GM19043 (cell line): ENCODE data around the gene EPN2.

Experiments
- ATAC-seq: cut with Tn5 transposase; IDR thresholded peaks from one replicate; pipeline ENCODE4 v1.9.1; 2021; ENCODE audit warnings: low read depth; ENCODE audit not compliant: unreplicated experiment

The EPN2 gene

GRCh38 chr17:19238167-19238505 is 970 bp downstream of the EPN2 start:
- no peak for ATAC-seq

DNA sequence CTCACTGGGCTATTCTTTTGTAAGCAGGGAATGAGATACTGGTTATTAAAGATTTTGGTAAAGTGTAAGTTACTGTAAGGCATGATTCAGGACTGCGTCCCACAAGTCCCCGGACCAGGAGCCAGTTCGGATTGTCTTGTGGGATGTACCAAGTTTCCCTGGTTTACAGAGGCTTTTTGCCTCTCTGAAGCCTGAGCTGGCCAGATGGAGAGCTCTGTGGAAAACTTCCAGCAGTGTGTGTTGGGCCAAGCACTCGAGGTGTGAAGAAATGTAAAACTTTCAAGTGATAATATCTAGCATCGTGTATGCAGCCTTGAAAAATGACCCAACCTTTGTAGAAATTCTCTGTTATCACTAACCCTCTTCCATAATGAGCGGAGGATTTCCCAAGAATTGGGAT is 2.4 kb downstream of the EPN2 start:
- ATAC-seq, result no peak

GRCh38 chr17:19242323-19242722 is 5.2 kb downstream of the EPN2 start:
- ATAC-seq, result no peak

GRCh38 chr17:19242926-19243325 is 5.8 kb downstream of the EPN2 start:
- ATAC-seq, result no peak

GRCh38 chr17:19243838-19244237 is 6.7 kb downstream of the EPN2 start:
- no peak for ATAC-seq

- no peak for ATAC-seq
Observed at GRCh38 chr17:19244357-19244756, 7.2 kb downstream of the EPN2 start.

DNA sequence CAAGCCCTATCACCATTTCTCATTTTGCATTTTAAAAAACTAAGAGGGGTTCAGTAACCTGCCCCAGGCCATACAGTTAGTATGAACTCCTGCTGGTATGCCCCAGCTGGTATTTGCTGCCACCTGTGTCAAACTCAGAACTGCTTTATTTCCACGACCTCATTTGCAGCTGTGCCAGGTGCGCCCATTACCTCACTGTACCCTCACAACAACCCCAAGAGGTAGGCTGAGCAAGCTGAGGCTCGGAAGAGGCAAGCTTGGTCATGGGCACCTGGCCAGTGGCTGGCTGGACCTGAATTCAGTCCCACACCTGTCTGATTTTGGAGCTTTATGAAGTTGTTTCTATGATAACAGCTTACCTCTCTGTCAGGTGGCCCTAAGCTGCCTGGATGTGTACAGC is 7.6 kb downstream of the EPN2 start:
- no peak for ATAC-seq

GRCh38 chr17:19247473-19247872 is 10.3 kb downstream of the EPN2 start:
- no peak for ATAC-seq

DNA sequence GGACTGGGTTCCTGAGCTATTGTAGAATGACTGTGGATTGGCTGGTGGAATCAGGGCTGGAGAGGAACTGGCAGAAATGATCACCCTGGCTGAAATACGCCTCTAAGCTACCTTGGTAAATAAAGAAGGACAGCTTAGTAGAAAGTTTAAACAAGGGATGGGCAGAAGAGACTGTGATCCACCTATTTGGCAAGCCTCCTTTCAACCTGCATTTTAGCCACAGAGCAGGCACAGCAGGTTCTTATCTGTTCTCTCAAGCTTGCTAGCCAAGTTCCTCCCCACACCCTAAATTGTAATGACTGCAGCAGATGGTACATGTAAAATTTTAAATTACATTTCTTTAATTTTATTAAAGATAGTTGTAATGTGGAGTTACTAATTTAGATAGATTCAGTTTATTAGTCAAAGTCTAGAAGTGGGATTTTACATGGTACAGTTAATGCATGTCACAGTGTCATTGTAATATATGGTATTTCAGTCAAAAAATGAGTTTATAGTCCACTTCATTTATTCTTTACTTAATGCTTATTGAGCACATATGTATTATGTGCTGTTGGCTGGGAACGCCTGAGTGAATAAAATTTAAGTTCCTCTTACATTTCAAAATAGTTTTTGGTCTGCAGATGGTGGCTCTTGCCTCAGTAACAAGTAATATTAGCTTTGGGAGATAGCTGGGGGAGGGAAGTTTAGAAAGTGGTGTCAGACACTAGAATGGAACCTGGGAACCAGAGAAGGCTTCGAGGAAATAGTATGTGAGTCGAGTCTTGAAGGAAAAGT is 11.2 kb downstream of the EPN2 start:
- ATAC-seq, result no peak

DNA sequence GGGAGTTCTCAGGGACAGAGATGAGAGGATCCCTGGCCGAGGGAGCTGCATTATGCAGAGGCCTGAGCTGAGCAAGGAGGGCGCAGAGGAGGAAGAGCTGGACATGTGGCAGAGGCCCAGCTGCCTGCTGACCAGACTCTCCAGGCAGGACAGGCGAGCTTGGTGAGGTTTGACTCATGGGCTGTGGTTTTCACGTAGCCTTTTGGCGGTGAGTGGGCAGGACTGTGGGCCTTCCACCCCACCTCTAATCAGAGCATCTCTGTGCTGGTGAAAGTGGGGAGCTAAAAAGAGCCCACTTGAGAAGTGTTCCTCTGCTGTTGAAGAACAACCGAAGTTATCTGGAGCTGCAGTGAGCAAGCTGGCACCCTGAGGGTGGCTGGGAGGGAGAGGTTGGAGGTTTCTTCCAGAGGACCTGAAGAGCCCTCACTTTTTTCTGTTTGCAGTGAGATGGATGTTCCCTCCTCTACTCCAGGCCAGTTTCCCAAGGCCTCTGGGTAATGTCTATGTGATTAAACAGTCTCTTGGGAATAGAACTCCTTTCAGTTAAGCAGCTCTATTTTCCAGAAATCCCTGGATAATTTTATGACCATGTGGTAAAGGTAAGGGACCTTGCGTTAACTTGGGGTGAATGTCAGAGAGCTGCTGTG is 11.9 kb downstream of the EPN2 start:
- no peak for ATAC-seq

- no peak for ATAC-seq
Observed at GRCh38 chr17:19249681-19250080, 12.5 kb downstream of the EPN2 start.

DNA sequence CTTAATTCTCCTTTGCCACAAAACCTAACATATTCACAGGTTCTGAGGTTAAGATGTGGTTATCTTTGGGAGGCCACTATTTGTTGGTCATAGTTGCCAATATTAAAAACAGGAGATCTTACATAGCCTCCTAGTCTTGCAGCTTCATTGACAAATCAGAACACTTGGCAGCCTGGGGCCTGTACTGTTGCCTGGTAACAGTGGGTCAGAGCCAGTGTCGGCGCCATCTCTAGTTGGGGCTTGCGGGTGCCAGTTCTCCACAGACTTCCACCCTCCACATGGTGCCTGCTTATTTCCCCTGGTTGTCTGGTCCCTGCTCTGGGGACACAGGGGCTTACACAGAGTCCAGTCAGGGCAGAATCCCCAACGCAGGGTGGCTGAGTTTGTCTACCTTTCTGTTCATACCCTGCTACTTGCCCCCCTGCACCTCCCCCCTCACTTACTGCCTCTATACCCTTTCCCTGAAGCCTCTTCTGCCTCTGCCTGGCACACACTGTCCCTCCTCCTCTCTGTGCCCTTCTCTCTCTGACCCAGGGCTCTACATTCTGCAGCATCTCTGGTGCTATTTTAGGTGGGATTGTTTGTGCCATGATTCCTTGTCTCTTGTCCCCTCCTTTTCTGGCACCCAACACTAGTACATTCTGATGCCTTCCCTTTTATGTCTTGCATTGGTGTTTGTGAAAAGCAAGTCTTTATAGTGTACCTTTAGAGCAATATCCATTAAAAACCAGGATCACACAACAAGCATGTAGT is 13.4 kb downstream of the EPN2 start:
- no peak for ATAC-seq

DNA sequence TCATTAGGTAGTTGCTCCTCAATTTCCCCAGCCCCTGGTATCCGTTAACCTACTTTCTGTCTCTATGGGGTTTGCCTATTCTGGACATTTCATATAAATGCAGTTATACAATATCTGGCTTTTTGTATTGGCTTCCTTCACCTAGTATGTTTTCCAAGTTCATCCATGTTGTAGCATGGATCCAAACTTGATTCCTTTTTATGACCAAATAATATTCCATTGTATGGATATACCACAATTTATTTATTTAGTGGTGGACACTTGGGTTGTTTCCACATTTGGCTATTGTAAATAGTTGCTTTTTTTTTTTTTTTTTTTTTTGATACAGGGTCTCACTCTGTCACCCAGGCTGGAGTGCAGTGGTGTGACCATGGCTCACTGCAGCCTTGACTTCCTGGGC is 15.9 kb downstream of the EPN2 start:
- ATAC-seq, result no peak

- ATAC-seq, result no peak
Observed at GRCh38 chr17:19254651-19255050, 17.5 kb downstream of the EPN2 start.

GRCh38 chr17:19255279-19255678 is 18.1 kb downstream of the EPN2 start:
- ATAC-seq, result no peak

GRCh38 chr17:19258371-19258770 is 21.2 kb downstream of the EPN2 start:
- no peak for ATAC-seq

GRCh38 chr17:19260958-19261357 is 23.8 kb downstream of the EPN2 start:
- ATAC-seq, result no peak

DNA sequence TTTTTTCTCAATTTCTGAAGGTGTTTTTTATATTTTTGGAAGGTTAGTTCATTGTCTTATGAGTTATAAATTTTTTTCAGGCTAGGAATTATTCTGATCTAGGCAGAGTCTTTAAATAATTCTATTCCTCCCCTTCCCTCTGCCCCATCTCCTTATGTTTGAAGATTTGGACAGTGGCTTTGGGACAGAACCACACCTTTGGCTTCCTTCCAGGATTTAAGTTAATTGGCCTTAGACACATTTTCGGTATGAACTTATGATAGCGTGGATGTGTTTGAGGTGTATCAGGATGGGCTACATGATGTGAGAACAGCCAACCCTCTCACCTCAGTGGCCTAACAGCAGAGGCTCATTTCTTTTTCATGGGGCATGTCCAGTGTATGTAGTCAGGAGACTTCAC is 24.3 kb downstream of the EPN2 start:
- no peak for ATAC-seq

- ATAC-seq, result no peak
Observed at GRCh38 chr17:19262650-19263631, 25.8 kb downstream of the EPN2 start.

- ATAC-seq, result no peak
Observed at GRCh38 chr17:19263641-19264051, 26.5 kb downstream of the EPN2 start.

DNA sequence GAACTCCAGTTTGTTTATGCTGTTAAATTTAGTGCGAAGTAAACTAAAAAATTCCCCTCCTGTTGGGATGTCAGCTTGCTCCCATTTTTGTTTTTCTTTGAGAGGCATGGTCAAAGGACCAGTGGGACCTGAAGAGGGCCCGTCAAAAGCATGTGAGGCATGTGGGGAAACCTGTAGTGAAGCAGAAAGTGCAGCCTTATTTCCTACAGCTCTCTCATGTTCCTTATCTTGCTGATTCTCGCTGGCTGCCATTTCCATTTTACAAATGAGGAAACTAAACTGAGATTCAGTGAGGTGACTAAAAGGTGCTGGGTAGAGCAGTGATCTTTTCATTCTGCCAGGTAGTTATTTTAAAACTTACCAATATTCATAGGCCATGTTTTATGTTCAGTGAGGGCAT is 27.1 kb downstream of the EPN2 start:
- ATAC-seq, result no peak
